Measurements from ENCODE around the gene STAU1.

DNA sequence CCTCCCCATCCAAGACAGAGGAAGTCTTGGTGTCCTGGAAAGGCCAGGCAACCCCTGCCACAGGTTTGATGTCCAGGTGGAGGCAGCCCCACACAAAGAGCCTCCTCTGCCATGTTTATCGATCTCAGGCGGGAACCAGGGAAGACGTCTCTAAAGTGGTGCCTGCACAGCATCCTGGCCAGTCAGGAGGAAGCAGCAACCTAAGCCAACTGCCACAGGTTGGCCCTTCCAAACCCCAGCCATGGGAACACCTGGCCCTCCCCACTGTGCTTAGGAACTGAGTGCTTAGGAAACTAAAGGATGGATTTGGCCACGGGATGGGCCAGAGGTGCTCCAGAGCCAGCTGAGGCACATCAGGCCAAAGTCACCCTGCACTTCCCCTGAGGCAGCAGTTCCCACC is 85.1 kb downstream of the STAU1 start:
- TF ChIP-seq CTCF (IDR thresholded peaks at IDR 0.05) (no peak), POLR2A (IDR thresholded peaks at IDR 0.05) (no peak), POLR2AphosphoS5 (IDR thresholded peaks at IDR 0.05) (no peak), EP300 (IDR thresholded peaks at IDR 0.05) (no peak)

Data from sigmoid colon (tissue), 4 donors.